Activated CD8-positive, alpha-beta memory T cell treated with anti-CD3 and anti-CD28 coated beads for 36 hours (primary cell): Measurements from ENCODE around the gene EIF5. TPM values are rescaled to one million over a fixed set of nuclear protein-coding genes. Genes with fewer than 3 reads are reported as not detected.
"Not testable (repeated sequence)": the region's sequence is repeated elsewhere in the genome, so short reads cannot be mapped to it uniquely, and the experiment has no call there.

Experiments used
- CTCF ChIA-PET: fragments of 350-600 bp; sonication (Branson Sonifier 250); formaldehyde crosslinking; loops from one replicate; lab custom pipeline; 2021; ENCODE audit warnings: antibody characterized with exemption; lab: Charles Lee
- POLR2A ChIA-PET: fragments of 350-600 bp; sonication (Branson Sonifier 250); formaldehyde crosslinking; loops from one replicate; lab custom pipeline; 2021; ENCODE audit warnings: antibody characterized with exemption; lab: Charles Lee
- total RNA-seq, 2 experiments: library from RNA; stranded (reverse); gene quantifications; one replicate each; pipeline ENCODE4 v1.2.3, GENCODE V29; 2021

Gene EIF5
- total RNA-seq, 2 experiments from 2014 or later = 365 to 375 TPM

GRCh38 chr14:103349982-103350381, 15.9 kb downstream of the EIF5 start:
- ChIA-PET CTCF (interaction anchor here (0.6 kb wide), 1 partner anchor 63 kb away, joined by 3 read pairs; no protein-coding TSS in a partner anchor), POLR2A (no interaction called here)

GRCh38 chr14:103353362-103353761, 19.3 kb downstream of the EIF5 start:
- POLR2A ChIA-PET = no interaction called here
- CTCF ChIA-PET = interaction anchor here (0.7 to 1.3 kb wide), 2 partner anchors 12 to 19 kb away, joined by 4 to 5 read pairs; no protein-coding TSS in a partner anchor

- ChIA-PET POLR2A (no interaction called here), CTCF (interaction anchor here (0.7 to 1.3 kb wide), 2 partner anchors 12 to 19 kb away, joined by 4 to 5 read pairs; no protein-coding TSS in a partner anchor)
Observed at GRCh38 chr14:103354141-103354540, 20.1 kb downstream of the EIF5 start.

GRCh38 chr14:103356024-103356682, 22.1 kb downstream of the EIF5 start:
- POLR2A ChIA-PET = no interaction called here

GRCh38 chr14:103357552-103357951, 23.5 kb downstream of the EIF5 start:
- POLR2A ChIA-PET = not testable (repeated sequence)

More at GRCh38 chr14:103356024-103356682, 22.1 kb downstream of the EIF5 start:
- CTCF ChIA-PET = no interaction called here

GRCh38 chr14:103360548-103360947, 26.5 kb downstream of the EIF5 start:
- POLR2A ChIA-PET = interaction anchor here (0.6 kb wide), 1 partner anchor 17 kb away, joined by 3 read pairs; no protein-coding TSS in a partner anchor
- CTCF ChIA-PET = no interaction called here

More at GRCh38 chr14:103357552-103357951, 23.5 kb downstream of the EIF5 start:
- CTCF ChIA-PET = interaction anchor here (0.9 to 1.3 kb wide), 2 partner anchors 10 to 25 kb away, joined by 3 to 5 read pairs; no protein-coding TSS in a partner anchor

- ChIA-PET POLR2A (no interaction called here), CTCF (no interaction called here)
Observed at GRCh38 chr14:103361867-103362266, 27.8 kb downstream of the EIF5 start.

- POLR2A ChIA-PET = no interaction called here
- CTCF ChIA-PET = no interaction called here
Observed at GRCh38 chr14:103362780-103363179, 28.7 kb downstream of the EIF5 start.

GRCh38 chr14:103366741-103367140, 32.7 kb downstream of the EIF5 start:
- ChIA-PET POLR2A (no interaction called here), CTCF (interaction anchor here (0.6 kb wide), 1 partner anchor 1050 kb away, joined by 3 read pairs; no protein-coding TSS in a partner anchor)

- ChIA-PET POLR2A (no interaction called here), CTCF (interaction anchor here (1.2 kb wide), 1 partner anchor 10 kb away, joined by 3 read pairs; no protein-coding TSS in a partner anchor)
Observed at GRCh38 chr14:103367995-103368394, 34.0 kb downstream of the EIF5 start.

GRCh38 chr14:103370087-103370486, 36.0 kb downstream of the EIF5 start:
- ChIA-PET CTCF (no interaction called here), POLR2A (no interaction called here)

GRCh38 chr14:103372017-103372416, 38.0 kb downstream of the EIF5 start:
- ChIA-PET POLR2A (no interaction called here), CTCF (no interaction called here)

- POLR2A ChIA-PET = no interaction called here
- CTCF ChIA-PET = no interaction called here
Observed at GRCh38 chr14:103372552-103373304, 38.7 kb downstream of the EIF5 start.

GRCh38 chr14:103374121-103374520, 40.1 kb downstream of the EIF5 start:
- CTCF ChIA-PET = no interaction called here
- POLR2A ChIA-PET = no interaction called here

GRCh38 chr14:103377522-103378037, 43.5 kb downstream of the EIF5 start:
- CTCF ChIA-PET = no interaction called here
- POLR2A ChIA-PET = no interaction called here

- CTCF ChIA-PET = no interaction called here
- POLR2A ChIA-PET = no interaction called here
Observed at GRCh38 chr14:103378038-103378854, 44.2 kb downstream of the EIF5 start.

GRCh38 chr14:103380719-103381377, 46.8 kb downstream of the EIF5 start:
- CTCF ChIA-PET = interaction anchor here (2.4 kb wide), 1 partner anchor 11 kb away, joined by 12 read pairs; no protein-coding TSS in a partner anchor
- POLR2A ChIA-PET = no interaction called here

- POLR2A ChIA-PET = no interaction called here
Observed at GRCh38 chr14:103382376-103382775, 48.3 kb downstream of the EIF5 start.

More at GRCh38 chr14:103382376-103382775, 48.3 kb downstream of the EIF5 start:
- CTCF ChIA-PET = interaction anchor here (1.1 to 2.4 kb wide), 2 partner anchors 9 to 25 kb away, joined by 5 to 12 read pairs; no protein-coding TSS in a partner anchor
